HG02943 (cell line): ENCODE measurements around the gene CCR6.
"Not testable (repeated sequence)": the region's sequence is repeated elsewhere in the genome, so short reads cannot be mapped to it uniquely, and the experiment has no call there.

ENCODE experiments used
- ATAC-seq: cut with Tn5 transposase; IDR thresholded peaks from one replicate; pipeline ENCODE4 v1.9.1; 2021; ENCODE audit warnings: mild to moderate bottlenecking, low read depth, moderate library complexity; ENCODE audit not compliant: unreplicated experiment

Gene CCR6

DNA sequence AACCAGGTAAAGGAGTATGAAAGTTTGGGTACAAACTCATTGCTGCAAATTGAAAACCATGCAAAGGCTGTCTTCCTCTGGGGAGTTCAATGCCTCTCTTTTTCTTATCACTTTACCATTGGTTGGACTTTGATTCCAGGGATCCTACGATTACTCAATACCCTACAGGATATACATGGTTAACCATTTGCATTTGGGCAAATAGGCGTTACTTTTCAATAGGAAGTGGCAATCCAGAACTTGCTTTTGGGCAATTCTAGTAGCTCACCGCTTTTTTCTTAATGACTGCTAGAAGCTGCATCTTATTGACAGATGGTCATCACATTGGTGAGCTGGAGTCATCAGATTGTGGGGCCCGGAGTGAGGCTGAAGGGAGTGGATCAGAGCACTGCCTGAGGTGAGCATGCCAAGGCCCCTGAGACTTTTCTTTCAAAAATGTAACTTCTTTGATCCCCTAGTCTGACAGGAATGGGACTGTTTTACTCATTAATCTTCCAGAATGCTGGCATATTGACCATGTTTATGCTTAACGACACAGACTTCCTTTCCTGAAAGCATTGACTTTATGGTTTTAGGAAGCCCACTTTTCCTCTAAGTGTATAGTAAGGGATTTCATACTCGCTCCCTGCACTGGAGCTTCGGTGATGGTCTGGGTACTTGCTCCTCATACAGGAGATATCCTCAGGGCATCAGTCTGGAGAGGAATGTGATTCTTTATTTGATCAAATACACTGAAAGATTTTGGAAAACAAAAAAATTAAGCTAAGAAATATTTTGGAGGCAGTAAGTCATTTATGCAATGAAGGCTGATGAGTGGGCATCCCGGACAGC, at the start of gene CCR6:
TSS of gene CCR6 (plus strand) at position 270 of the 831 bp plus-strand sequence. CDS start 13,039 bp downstream, outside the sequence.
- no peak for ATAC-seq

DNA sequence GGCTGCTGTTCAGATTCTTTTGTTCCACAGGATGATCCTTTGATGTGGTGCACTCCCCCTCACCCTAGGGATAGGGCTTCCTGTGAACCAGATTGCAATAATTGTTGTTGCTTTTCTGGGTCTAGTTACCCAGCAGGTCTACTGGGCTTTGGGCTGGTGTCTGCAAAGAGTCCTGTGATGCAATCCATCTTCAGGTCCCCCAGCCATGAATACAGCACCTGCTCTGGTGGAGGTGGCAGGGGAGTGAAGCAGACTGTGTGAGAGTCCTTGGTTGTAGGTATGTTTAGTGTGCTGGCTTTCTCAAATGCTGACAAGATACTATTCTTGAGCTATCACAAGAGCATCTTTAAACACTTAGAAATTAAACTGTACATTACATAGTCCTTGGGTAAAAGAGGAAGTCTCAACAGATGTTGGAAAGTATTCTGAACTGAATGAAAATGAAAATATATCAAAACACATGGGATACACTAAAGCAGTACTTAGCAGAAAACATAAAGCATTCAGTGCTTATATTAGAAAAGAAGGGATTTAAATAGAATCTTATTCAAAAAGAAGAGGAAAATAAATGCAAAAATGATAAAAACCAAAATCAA, 49.1 kb upstream of the CCR6 start:
- no peak for ATAC-seq

DNA sequence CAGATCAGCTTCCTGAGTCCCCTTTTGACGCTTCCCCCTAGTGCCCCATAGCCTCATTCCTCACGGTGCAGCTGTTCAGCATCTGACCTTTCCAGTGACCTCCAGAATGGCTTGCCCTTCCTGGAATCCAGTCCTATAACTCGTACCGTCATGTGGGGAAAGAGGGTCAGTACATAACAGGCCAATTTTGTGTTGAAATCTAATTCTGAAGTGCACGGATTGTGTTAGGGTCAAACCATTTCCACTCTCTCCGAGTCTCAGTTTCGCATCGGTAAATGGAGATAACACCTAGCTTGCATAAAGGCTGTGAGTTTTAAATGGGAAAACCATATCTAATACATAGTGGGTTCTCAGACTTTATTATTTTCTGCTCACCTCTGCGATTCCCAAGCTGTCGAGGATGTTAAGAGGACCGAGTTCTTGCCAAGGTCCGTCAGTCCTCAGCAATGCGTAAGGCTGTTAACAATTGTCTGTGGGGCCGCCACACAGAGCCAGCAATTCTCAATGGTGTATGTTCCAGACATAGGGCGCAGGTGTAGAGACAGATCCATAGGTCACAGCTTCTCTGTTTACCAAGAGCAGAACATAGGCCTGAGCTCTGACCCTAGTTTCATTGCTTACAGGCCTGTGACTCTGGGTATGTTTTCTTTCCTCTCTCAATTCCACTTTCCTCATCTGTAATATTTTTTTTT, 45.5 kb upstream of the CCR6 start:
- no peak for ATAC-seq

DNA sequence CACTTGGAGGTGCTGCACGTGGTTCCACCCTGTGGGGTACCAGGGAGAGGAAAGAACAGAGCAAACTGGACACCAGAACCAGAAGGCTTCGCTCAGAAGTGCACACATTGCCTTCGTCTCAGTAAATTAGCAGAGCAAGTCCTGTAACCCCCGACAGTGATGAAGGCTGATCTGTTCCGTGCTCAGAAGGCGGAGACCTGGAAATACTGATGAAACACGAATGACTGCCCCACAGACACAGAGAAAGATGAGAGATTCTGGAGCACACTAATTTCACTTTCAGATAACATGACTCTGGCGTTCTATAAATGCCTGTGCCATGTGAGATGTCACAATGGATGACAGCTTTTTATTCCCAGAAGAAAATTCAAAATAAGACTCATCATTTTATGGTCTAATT, 44.2 kb upstream of the CCR6 start:
- no peak for ATAC-seq

DNA sequence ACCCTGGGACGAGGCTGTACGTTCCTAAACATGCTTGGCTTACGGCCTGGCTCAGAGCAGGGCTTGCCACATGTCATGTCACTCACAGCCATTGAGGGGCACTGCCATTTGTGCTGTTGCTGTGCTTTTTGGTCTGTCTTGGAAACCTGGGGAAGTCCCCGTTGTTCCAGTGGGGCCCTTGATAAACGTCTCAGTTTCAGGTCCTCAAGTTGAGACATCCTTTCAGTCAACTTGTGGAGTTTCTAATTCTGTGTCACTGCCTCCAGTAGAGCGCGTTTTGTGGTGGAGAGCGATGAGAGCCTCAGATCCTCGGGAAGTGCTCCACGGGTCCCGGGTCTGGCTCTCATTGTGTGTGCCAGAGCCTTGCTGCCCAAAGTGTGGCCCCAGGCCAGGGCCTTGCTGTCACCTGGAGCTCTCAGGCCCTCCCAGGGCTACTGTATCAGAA, 43.0 kb upstream of the CCR6 start:
- ATAC-seq, result peak; percentile 100

DNA sequence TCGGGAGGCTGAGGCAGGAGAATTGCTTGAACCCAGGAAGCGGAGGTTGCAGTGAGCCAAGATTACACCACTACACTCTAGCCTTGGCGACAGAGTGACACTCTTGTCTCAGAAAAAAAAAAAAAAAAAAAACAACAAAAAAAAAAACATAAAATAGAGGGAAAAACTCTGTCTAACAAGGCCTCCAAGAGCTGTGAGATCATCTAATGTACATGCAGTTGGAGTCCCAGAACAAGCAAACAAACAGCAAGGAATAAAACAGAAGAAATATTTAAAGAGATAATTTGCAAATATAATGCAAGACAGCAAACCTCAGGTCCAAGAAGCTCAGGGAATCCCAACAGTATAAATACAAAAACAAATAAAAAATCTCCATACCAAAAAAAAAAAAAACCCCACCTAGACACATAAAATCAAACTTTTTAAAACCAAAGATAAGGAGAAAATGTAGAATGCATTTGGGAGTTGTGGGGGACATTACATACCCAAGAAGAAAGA, 35.0 kb upstream of the CCR6 start:
- ATAC-seq, result no peak

DNA sequence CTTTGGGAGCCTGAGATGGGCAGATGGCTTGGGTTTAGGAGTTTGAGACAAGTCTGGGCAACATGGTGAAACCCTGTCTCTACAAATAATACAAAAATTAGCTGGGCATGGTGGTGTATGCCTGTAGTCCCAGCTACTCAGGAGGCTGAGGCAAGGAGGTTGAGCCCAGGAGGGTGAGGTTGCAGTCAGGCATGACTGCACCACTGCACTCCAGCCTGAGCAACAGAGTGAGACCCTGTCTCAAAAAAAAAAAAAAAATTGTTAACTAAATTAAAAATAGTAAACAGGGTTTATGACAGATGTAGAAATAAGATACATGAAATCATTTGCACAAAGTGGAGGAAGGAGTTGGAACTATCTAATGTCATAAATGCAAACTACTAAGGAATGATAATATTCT, 34.2 kb upstream of the CCR6 start:
- ATAC-seq, result not testable (repeated sequence)

DNA sequence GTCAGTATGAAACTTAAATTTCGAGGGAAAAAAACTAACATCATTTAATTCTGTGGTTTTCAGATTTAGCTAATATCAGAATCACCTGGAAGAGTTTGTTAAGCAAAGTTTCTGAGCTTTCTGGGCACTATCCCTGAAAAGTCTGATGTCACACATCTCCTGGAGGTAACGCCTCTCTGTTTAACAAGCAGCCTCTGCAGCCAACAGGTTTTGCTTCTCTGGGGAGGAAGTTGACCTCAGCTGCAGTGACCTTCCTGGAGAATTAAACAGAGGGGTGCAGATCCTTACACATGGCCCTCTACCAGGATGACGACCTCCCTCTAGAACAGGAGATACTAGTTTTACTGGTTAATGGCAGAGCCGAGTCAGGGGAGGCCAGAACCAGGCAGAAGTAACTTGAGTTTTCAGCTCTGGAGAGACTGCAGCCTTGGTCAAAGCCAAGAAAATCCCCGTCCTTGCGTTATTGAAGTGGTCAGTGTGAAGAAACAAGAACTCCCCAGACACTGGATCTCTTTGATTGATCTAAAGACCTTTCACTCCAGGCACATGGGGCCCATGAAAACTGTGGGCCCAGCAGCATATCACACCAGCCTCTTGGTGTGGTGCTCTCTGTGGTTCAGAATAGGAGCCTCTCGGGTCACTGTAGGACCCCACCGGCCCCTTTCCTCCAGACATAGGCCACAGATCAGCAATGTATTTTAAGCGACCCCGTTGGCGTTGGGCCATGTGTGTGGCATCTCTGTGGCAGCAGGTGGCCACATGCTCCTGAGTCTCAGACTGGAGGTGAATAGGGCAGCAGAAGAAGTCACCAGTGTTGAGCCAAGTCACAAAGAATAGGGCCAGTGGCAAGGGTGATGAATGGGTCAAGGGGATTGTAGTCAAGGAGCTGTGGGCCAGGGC, 33.4 kb upstream of the CCR6 start:
- no peak for ATAC-seq

DNA sequence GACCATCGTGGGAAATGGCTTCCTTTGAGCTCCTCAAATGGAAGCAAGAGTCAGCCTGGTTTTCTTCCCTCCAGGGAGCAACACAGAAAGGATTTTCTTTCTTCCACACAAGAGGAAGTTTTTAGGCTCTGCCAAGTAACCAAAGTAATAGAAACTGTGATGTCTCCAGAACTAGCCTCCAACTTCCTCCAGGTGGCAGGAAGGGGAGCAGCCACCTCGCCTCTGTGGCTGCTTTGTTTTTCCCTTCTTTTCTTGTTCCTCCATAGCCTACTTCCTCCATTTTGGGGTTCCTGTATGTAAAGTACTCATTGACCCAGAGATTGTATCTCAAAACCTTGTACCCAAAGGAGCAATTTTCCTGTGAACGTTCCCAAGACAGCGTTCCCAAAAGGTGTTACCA, 32.7 kb upstream of the CCR6 start:
- no peak for ATAC-seq

DNA sequence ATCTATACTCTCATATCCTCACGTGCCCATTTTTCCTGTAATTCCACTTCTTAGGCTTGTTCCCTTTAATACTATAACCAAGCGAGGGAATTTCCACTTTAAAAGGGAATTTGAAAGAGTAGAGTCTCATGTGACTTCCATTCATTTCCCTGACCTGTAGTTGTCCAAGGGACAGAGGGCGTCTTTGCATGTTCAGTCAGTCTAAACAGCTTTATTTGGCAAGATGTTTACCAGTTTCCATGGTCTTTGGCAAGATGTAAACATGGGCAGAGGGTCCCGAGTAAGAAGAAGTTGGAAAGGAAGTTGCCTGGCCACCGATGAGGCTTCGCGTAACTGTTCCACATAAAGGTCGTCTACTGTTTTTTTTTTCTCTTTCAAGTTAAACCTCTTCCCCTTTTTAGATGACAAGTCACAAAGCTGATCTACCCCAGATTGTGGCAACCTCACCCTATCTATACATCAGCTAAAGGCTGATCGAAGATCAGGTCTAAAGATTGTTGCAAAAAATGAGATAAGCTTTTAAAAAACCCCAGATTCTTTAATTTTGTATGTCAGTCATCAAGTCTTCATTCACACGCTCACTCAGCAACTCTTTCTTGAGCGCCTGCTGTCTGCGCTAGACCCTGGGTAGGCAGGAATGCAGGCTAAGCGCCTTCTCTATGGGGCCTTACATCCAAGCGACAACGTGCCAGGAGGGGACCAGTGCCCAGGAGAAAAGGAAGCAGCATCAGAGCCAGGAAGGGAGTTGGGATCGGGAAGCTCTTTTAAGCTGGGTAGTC, 31.7 kb upstream of the CCR6 start:
- no peak for ATAC-seq

DNA sequence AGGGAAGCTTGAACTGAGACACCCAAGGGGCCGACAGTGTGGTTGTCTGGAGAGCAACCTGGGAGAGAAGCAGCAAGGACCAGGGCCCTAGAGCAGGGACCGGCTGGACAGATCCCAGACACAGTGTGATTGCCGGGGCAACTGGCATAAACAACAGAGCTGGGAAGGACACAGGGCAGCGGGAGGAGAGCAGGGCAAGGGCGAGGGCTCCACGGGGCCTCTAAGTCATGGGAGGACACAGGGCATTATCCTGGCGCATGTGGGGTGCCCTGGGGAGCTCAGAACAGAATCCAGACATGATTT, 31.1 kb upstream of the CCR6 start:
- no peak for ATAC-seq

DNA sequence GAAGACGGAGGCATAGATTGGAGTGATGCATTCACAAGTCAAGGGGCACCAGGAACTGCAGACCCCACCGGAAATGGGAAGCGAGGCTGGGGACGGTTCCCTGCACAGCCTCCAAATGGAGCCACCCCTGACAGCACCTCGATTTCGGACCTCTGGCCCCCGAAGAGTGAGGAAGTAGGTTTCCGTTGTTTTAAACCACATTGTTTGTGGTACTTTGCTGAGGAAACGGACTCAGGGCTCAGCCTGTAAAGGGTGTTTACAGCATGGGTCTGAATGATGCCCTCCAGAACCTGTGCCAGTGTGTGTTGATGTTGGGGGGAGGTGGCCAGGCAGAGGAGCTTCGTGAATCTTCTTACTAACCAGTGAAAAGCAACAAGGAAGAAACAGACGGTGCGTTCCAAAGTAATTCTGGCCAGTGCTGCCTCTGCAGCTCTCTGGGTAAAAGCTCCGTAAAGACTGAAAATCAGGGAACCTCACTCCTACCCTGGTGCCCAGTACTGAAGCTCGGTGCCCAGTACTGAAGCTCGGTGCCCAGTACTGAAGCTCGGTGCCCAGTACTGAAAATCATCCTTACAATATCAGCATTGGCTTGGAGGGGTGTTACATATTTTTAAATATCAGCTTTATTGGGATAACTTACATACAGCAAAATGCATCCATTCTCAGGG, 30.1 kb upstream of the CCR6 start:
- ATAC-seq, result no peak

DNA sequence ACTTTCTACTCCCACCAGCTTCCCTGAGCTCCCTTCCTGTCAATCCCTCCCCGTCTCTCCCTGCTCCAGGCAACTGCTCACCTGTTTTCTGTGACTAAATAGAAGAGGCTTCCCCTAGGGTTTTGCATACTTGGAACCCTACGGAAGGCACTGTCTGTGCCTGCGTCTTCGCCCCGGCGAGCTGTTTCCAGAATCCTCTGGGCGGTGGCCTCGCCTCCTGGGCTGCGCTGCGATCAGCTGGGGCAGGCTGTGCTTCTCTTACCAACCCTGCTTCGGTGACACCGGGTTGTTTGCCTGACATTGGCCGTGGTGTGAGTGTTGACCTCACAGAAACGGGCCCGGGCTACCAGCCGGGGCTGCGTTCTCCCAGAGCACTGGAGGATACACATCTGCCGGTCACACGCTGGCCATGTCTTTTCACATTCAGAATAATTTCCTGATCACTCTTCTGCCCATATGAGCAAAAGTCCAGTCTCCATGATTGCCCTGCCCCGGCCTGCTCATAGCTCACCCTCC, 29.4 kb upstream of the CCR6 start:
- ATAC-seq, result no peak

DNA sequence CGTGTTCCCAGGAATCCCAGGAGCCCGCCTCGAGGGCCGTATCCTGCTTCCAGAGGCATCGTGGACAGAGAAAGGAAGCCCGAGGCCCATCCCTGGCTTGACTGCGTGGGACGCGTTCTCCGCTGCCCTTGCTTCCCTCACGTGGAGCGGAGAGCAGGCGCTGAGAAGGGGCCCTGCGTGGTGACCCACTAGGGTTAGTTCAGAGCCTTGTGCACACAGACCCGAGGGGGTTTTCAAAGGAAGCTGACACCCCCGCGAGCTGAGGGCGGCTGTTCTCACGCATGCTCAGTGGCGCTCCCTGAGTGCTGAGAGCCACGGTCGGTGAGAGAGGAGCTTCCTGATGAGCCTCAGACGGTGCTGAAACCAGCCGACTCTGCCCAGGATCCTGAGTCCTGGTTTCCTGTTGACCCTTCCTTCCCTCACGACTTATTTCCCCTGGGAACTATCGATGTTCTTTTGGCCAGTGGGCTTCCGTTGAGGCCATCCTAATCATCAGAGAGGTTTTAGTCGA, 28.9 kb upstream of the CCR6 start:
- ATAC-seq, result peak; percentile 41

DNA sequence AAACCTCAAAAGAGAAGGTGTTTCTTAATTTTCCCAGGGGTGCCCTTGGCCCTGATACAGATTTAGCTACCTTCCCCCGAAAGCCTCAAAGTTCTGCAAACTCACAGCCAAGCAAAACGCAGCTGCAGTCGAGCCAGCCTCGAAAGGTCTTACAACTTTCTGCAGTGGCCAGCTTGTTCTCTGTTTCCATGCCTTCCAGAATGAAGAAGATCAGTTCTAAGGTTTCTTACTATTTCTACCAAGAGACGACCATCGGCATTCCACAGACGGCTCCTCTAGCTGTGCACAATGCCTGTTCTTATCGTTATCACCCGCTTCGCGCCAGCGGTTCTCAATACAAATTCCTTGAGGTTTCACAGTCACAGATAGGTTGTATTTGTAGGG, 28.5 kb upstream of the CCR6 start:
- ATAC-seq, result peak; percentile 20

DNA sequence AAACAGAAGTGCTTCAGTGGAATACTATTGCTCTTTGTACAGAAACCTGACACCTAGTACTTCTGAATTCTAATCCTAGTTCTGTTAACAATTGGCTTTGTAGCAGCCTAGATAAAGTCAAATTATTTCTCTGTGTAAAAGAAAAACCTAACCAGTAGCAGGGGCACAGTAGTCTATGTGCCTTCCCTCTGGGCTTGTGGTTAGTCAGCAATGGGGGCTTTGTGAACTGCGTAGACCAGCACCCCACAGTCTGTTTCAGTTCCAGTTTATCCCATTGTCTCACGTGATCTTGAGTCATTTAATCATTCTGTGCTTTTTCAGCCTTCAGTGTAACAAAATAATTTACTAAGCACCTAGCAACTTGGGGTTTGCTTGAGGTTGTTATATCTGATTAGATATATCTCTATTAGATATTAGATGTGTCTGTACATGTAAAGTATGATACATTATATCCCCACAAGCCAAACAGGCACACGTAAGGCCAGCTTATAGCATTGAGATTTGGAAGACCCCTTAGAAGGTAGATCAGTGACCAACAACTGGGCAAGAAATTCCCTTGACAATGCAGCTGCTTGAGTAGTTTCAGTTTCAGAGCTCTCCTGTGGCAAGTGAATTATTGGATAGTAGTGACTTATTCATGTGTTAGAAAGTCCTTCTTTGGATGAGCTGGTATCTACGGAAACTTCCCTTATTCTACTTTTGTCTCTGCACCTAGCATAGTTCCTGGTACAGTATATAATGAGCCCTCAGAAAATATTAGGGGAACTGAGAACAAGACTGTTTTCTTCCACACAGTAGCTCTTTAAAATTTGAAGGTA, 27.9 kb upstream of the CCR6 start:
- peak; percentile 47 for ATAC-seq

DNA sequence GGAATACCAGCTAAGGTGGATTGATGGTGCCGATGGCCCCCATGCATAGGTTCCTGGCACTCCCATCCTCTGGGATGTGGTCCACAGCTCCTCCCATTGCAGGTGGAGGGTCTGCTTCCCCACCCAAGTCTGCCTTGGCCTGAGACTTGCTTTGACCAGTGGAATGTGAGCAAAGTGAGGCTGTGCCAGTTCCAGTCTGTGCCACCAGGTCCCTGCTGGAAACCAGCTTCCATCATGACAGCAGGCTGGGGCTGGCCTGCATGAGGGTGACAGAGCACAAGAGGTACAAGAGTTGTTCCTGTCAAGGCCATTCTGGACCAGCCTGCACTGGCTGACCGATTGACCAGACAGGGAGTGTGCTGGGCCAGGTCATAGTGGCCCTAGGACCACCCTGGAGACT, 27.0 kb upstream of the CCR6 start:
- no peak for ATAC-seq

DNA sequence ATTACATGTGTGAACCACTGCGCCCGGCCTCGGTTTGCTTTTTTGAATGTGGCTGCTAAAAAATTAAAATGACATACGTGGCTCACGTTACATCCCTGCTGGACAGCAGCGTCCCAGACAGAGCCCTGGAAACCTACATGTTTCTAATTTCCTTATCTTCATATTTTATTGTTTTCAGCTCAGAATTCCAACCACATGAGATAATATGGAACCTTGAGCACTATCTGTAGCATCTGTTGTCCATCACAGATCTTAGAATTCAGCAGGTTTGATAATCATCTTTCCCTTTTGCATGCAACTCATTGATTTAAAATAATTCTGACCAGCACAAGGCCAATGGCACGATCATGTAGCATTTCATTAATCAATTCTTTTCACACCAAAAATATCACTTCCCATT, 25.9 kb upstream of the CCR6 start:
- no peak for ATAC-seq
